Right atrium auricular region (tissue), 2 donors: ENCODE results near the gene FNDC1. TPM values are rescaled to one million over a fixed set of nuclear protein-coding genes. Genes with fewer than 3 reads are reported as not detected.

ENCODE experiments used
- DNase-seq: peaks from one replicate; pipeline ENCODE4 v3.0.0-alpha.2; 2019; ENCODE audit warnings: low spot score
- H3K27ac ChIP-seq, 2 donors: fragments of 200-600 bp; sonication (generic); 1 replicate in 1 of 2; 2 replicates in 1 of 2; pipeline ENCODE4 v1.5.1; 2016 to 2019
- H3K27me3 ChIP-seq, 2 donors: fragments of 200-600 bp; sonication (generic); one replicate each; pipeline versions ENCODE4 v1.5.1 to v1.6.0; 2017 to 2019
- H3K36me3 ChIP-seq: fragments of 200-600 bp; sonication (generic); one replicate; pipeline ENCODE4 v1.5.1; 2016
- H3K4me1 ChIP-seq, 2 donors: fragments of 200-600 bp; sonication (generic); one replicate each; pipeline versions ENCODE4 v1.5.1 to v1.6.0; 2017 to 2019
- H3K4me3 ChIP-seq, 2 donors: fragments of 200-600 bp; sonication (generic); 1 replicate in 1 of 2; 2 replicates in 1 of 2; pipeline ENCODE4 v1.5.1; 2017 to 2019; ENCODE audit warnings: mild to moderate bottlenecking in 1 of 2, moderate library complexity in 1 of 2
- H3K9me3 ChIP-seq, 2 donors: fragments of 200-600 bp; sonication (generic); one replicate each; pipeline ENCODE4 v1.5.1; 2019
- CTCF ChIP-seq, 2 donors: fragments of 200-600 bp; sonication (generic); IDR thresholded peaks; one replicate each; pipeline ENCODE4 v1.5.1; 2019; ENCODE audit warnings: antibody characterized with exemption in 2 of 2
- total RNA-seq, 2 donors: library from RNA; depleted of rRNA; stranded (reverse); fragments of >200 nt; gene quantifications; one replicate each; pipeline ENCODE4 v1.1.0, GENCODE V29; 2016

The FNDC1 gene
- total RNA-seq, 2 donors from 2014 or later, result 0.16 to 1.8 TPM

DNA sequence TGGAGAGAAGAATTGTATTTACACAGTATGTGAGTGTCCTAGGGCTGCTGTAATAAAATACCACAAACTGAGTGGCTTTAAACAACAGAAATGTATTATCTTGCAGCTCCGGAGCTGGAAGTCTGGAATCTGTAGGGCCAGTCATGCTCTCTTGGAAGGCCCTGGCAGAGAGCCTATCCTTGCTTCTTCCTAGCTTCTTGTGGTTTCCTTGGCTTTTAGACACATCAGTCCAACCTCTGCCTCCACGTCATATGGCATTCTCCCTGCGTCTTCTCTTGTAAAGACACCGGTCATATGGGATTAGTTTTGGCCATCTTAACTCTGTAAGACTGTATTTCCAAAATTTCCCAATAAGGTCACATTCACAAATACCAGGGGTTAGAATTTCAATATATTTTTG, 10.8 kb downstream of the FNDC1 start:
- no peak for TF ChIP-seq CTCF (IDR thresholded peaks at IDR 0.05)
- Histone ChIP-seq H3K9me3 (no peaks in the 10 kb centered on the region), H3K4me3 (no peak overlapping the region), H3K36me3 (no peaks in the 10 kb centered on the region), H3K27me3 (no peaks in the 10 kb centered on the region), H3K27ac (no peak overlapping the region), H3K4me1 (no peaks in the 10 kb centered on the region)
- no peak for DNase-seq

GRCh38 chr6:159181914-159182313, 12.7 kb downstream of the FNDC1 start:
- TF ChIP-seq CTCF (IDR thresholded peaks at IDR 0.05), result no peak
- H3K9me3 ChIP-seq, result peaks cover 0 to 12% of the 10 kb centered on the region in 2 donors
- no peak overlapping the region for H3K4me3 ChIP-seq
- no peaks in the 10 kb centered on the region for H3K36me3 ChIP-seq
- DNase-seq, result no peak
- no peak overlapping the region for H3K27ac ChIP-seq
- no peaks in the 10 kb centered on the region for H3K4me1 ChIP-seq
- H3K27me3 ChIP-seq, result no peaks in the 10 kb centered on the region

DNA sequence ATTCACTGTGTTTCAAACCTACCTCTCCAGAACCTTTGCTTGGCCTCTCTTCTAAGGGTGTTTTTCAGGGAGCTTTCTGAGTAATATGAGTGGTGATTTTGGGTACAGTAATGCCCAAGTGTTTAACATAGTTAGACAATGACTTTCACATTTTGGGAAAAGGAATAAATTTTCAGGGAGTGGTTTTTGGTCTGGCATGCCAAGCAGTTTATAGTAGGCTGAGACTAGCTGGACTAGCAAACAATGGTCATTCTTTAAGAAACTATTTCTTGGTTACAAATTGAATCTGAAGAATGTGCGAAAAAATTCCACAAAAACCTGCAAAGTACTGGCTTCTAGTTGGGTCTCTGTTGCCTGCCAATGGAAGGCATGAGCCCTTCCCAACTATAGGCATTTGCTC, 15.4 kb downstream of the FNDC1 start:
- no peak overlapping the region for H3K4me3 ChIP-seq
- H3K27me3 ChIP-seq, result no peaks in the 10 kb centered on the region
- no peaks in the 10 kb centered on the region for H3K4me1 ChIP-seq
- H3K27ac ChIP-seq, result no peak overlapping the region
- TF ChIP-seq CTCF (IDR thresholded peaks at IDR 0.05), result no peak
- DNase-seq, result no peak
- no peaks in the 10 kb centered on the region for H3K36me3 ChIP-seq
- H3K9me3 ChIP-seq, result peaks cover 0 to 12% of the 10 kb centered on the region in 2 donors

DNA sequence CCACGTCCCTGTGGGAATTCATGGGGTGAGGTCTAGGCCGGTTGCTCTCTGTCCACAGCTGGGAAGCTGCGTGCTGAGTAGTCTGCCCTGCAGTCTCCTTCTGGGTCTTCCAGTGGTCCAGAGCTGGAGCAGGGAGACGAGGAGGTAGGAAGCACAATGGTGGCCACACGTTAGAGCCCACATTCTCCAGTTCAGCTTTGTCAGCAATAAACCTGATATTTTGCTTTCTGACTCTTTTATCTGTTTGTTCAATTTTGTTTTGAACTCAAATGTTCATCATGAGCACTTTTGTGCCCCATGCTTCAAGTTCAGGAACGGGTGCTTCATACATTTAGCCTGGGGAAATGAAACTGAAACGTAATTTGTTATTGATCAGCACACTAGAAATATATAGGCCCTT, 21.3 kb downstream of the FNDC1 start:
- no peak for TF ChIP-seq CTCF (IDR thresholded peaks at IDR 0.05)
- Histone ChIP-seq H3K4me1 (no peaks in the 10 kb centered on the region), H3K9me3 (peaks cover 0 to 8% of the 10 kb centered on the region in 2 donors), H3K27ac (no peak overlapping the region), H3K4me3 (no peak overlapping the region), H3K36me3 (no peaks in the 10 kb centered on the region), H3K27me3 (no peaks in the 10 kb centered on the region)
- DNase-seq, result no peak

GRCh38 chr6:159193923-159194322, 24.7 kb downstream of the FNDC1 start:
- H3K36me3 ChIP-seq, result no peaks in the 10 kb centered on the region
- TF ChIP-seq CTCF (IDR thresholded peaks at IDR 0.05), result no peak
- no peaks in the 10 kb centered on the region for H3K9me3 ChIP-seq
- H3K4me1 ChIP-seq, result no peaks in the 10 kb centered on the region
- no peak overlapping the region for H3K4me3 ChIP-seq
- DNase-seq, result no peak
- no peaks in the 10 kb centered on the region for H3K27me3 ChIP-seq
- H3K27ac ChIP-seq, result no peak overlapping the region

GRCh38 chr6:159194421-159194820, 25.2 kb downstream of the FNDC1 start:
- Histone ChIP-seq H3K27me3 (no peaks in the 10 kb centered on the region), H3K9me3 (no peaks in the 10 kb centered on the region), H3K4me3 (no peak overlapping the region), H3K4me1 (no peaks in the 10 kb centered on the region), H3K27ac (no peak overlapping the region), H3K36me3 (no peaks in the 10 kb centered on the region)
- TF ChIP-seq CTCF (IDR thresholded peaks at IDR 0.05), result no peak
- no peak for DNase-seq
